ENCODE measurements around the gene GNPAT. TPM values are rescaled to one million over a fixed set of nuclear protein-coding genes. Genes with fewer than 3 reads are reported as not detected.

GNPAT gene
- total RNA-seq, 1 experiment from 2014 or later: 42.8 TPM

- H2AFZ ChIP-seq (ENCODE audit: low read depth, low read length, poor library complexity, severe bottlenecking): peak overlapping the region; percentile 89
- intact Hi-C loops (cut with micrococcal nuclease): no loop called here
Observed at GRCh38 chr1:231216498-231216897, 24.5 kb upstream of the GNPAT start.

GRCh38 chr1:231217056-231217455 lies 24.0 kb upstream of the GNPAT start:
- ChIA-PET POLR2A (no interaction called here), CTCF (interaction anchor here (0.9 kb wide), 1 partner anchor 575 kb away, joined by 3 read pairs; no protein-coding TSS in a partner anchor), RAD21 (ENCODE audit: low non-redundant PET in 1 of 2, low total read pairs in 2 of 2, uncharacterized antibody in 2 of 2, unreplicated experiment in 2 of 2) (no interaction called here)
- H3K27me3 ChIP-seq (ENCODE audit: insufficient read depth, low read length): no peaks in the 10 kb centered on the region
- H2AFZ ChIP-seq (ENCODE audit: low read depth, low read length, poor library complexity, severe bottlenecking): peak overlapping the region; percentile 89
- peak overlapping the region; percentile 57; the same call in 1 of the 2 replicates for H3K4me2 ChIP-seq (ENCODE audit: low read length)
- no TSS peak for BruUV-seq (replicated peaks)
- DNase-seq (ENCODE audit: low read depth, low spot score): no peak
- H3K9me3 ChIP-seq (ENCODE audit: control insufficient read depth in 1 of 2, insufficient read depth in 1 of 2, low read depth in 1 of 2, low read length in 2 of 2): no peaks in the 10 kb centered on the region
- intact Hi-C loops (cut with micrococcal nuclease): no loop called here
- H3K4me3 ChIP-seq (replicated peaks in 1 of 2; ENCODE audit: low read depth in 1 of 2, low read length in 2 of 2): no peak overlapping the region
- no peak for ATAC-seq
- H3K9me2 ChIP-seq (ENCODE audit: insufficient read depth): no peaks in the 10 kb centered on the region
- H3K4me1 ChIP-seq (ENCODE audit: control insufficient read depth in 1 of 2, insufficient read depth in 2 of 2, low read length in 2 of 2): peaks cover 32% of the 10 kb centered on the region in 2 experiments; a peak in 3 of 4 replicates
- no peaks in the 10 kb centered on the region for H3K36me3 ChIP-seq (ENCODE audit: control insufficient read depth in 1 of 2, insufficient read depth in 2 of 2, low read length in 2 of 2)
- no peaks in the 10 kb centered on the region for H3K79me2 ChIP-seq (ENCODE audit: insufficient read depth, low read length)
- no peak overlapping the region; the same call in 1 of the 2 replicates for H3K27ac ChIP-seq (ENCODE audit: low read depth, low read length)
- no peak overlapping the region for H3K9ac ChIP-seq (ENCODE audit: low read length)
- H4K20me1 ChIP-seq (ENCODE audit: insufficient read depth): no peaks in the 10 kb centered on the region
- TF ChIP-seq ZNF274 (IDR thresholded peaks at IDR 0.05; ENCODE audit: low read depth, low read length): no peak
- TF ChIP-seq RAD21 (IDR thresholded peaks at IDR 0.05; ENCODE audit: low read depth): no peak
- no peak for TF ChIP-seq EZH2phosphoT487 (IDR thresholded peaks at IDR 0.05; ENCODE audit: borderline replicate concordance)
- TF ChIP-seq ATF3 (IDR thresholded peaks at IDR 0.05): no peak
- TF ChIP-seq CEBPB (IDR thresholded peaks at IDR 0.05; ENCODE audit: low read depth): no peak
- TF ChIP-seq FOSL1 (IDR thresholded peaks at IDR 0.05; ENCODE audit: low read depth): no peak
- TF ChIP-seq CBX3 (IDR thresholded peaks at IDR 0.05; ENCODE audit: low read depth): no peak
- TF ChIP-seq SP1 (IDR thresholded peaks at IDR 0.05; ENCODE audit: low read depth): no peak
- no peak for TF ChIP-seq EZH2 (IDR thresholded peaks at IDR 0.05)
- no peak for TF ChIP-seq SRF (IDR thresholded peaks at IDR 0.05; ENCODE audit: low read depth)
- no peak for TF ChIP-seq TCF7L2 (IDR thresholded peaks at IDR 0.05; ENCODE audit: borderline replicate concordance, extremely low read depth, insufficient read depth, insufficient read length)
- no peak for TF ChIP-seq POLR2AphosphoS5 (IDR thresholded peaks at IDR 0.05; ENCODE audit: low read depth, low read length)
- TF ChIP-seq YY1 (IDR thresholded peaks at IDR 0.05; ENCODE audit: extremely low read depth, insufficient replicate concordance, low read depth, low read length): no peak
- TF ChIP-seq MAX (IDR thresholded peaks at IDR 0.05): no peak
- no peak for TF ChIP-seq SIN3A (IDR thresholded peaks at IDR 0.05; ENCODE audit: low read depth)
- TF ChIP-seq REST (IDR thresholded peaks at IDR 0.05; ENCODE audit: low read depth): no peak

More at GRCh38 chr1:231216498-231216897, 24.5 kb upstream of the GNPAT start:
- Histone ChIP-seq H3K9ac (ENCODE audit: low read length) (no peak overlapping the region; the same call in 1 of the 2 replicates), H3K79me2 (ENCODE audit: insufficient read depth, low read length) (no peaks in the 10 kb centered on the region), H3K4me3 (replicated peaks in 1 of 2; ENCODE audit: low read depth in 1 of 2, low read length in 2 of 2) (no peak overlapping the region), H3K9me2 (ENCODE audit: insufficient read depth) (no peaks in the 10 kb centered on the region), H3K4me2 (ENCODE audit: low read length) (peak overlapping the region; percentile 57), H3K27ac (ENCODE audit: low read depth, low read length) (no peak overlapping the region), H3K27me3 (ENCODE audit: insufficient read depth, low read length) (no peaks in the 10 kb centered on the region), H3K36me3 (ENCODE audit: control insufficient read depth in 1 of 2, insufficient read depth in 2 of 2, low read length in 2 of 2) (no peaks in the 10 kb centered on the region), H3K9me3 (ENCODE audit: control insufficient read depth in 1 of 2, insufficient read depth in 1 of 2, low read depth in 1 of 2, low read length in 2 of 2) (no peaks in the 10 kb centered on the region), H3K4me1 (ENCODE audit: control insufficient read depth in 1 of 2, insufficient read depth in 2 of 2, low read length in 2 of 2) (peaks cover 34 to 36% of the 10 kb centered on the region in 2 experiments; a peak in 3 of 4 replicates), H4K20me1 (ENCODE audit: insufficient read depth) (no peaks in the 10 kb centered on the region)
- no TSS peak for BruUV-seq (replicated peaks)
- DNase-seq (ENCODE audit: low read depth, low spot score): no peak
- CTCF ChIA-PET: no interaction called here
- RAD21 ChIA-PET (ENCODE audit: low non-redundant PET in 1 of 2, low total read pairs in 2 of 2, uncharacterized antibody in 2 of 2, unreplicated experiment in 2 of 2): no interaction called here
- TF ChIP-seq POLR2AphosphoS5 (IDR thresholded peaks at IDR 0.05; ENCODE audit: low read depth, low read length) (peak; percentile 50), CBX3 (IDR thresholded peaks at IDR 0.05; ENCODE audit: low read depth) (no peak)
- POLR2A ChIA-PET: no interaction called here
- peak; percentile 82 for ATAC-seq
